ENCODE results near the gene ATP7B.
A peak's percentile ranks its signal among the peaks of the same experiment; 100 is the strongest.

Gene ATP7B

GRCh38 chr13:51925865-51926527 is 85.3 kb downstream of the ATP7B start:
- Histone ChIP-seq H4K91ac (ENCODE audit: low read depth, low read length, poor library complexity) (peak overlapping the region; percentile 82), H2BK15ac (ENCODE audit: low read length) (peak overlapping the region; percentile 4), H2BK12ac (ENCODE audit: low read length) (no peak overlapping the region), H4K8ac (ENCODE audit: low read depth, low read length) (no peak overlapping the region), H3K9ac (ENCODE audit: low read depth, low read length, poor library complexity) (peak overlapping the region; percentile 50), H3K14ac (ENCODE audit: low read length) (peak overlapping the region; percentile 64), H3K27ac (replicated peaks; ENCODE audit: low read length) (no peak overlapping the region), H3K23ac (ENCODE audit: low read depth, low read length, poor library complexity) (no peak overlapping the region), H3K4me3 (ENCODE audit: low read length in 2 of 2) (peak overlapping the region in 1 of 2 donors; percentile 48), H3K4ac (ENCODE audit: low read length) (peak overlapping the region; percentile 85), H3K4me2 (ENCODE audit: insufficient read depth, low read length, poor library complexity, severe bottlenecking) (no peak overlapping the region), H2AK5ac (ENCODE audit: low read depth, low read length) (no peak overlapping the region), H2BK120ac (ENCODE audit: low read depth, low read length) (no peak overlapping the region), H3K18ac (ENCODE audit: low read length) (no peak overlapping the region), H2AFZ (ENCODE audit: low read length) (no peak overlapping the region), H3K9me3 (replicated peaks in 1 of 2; ENCODE audit: control insufficient read depth in 2 of 2, insufficient read depth in 1 of 2, low read depth in 1 of 2, low read length in 2 of 2) (peaks cover 0 to 2% of the 10 kb centered on the region in 2 donors), H3K79me1 (ENCODE audit: low read depth, low read length) (no peaks in the 10 kb centered on the region), H2BK5ac (ENCODE audit: low read length) (no peak overlapping the region), H3K36me3 (replicated peaks in 1 of 2; ENCODE audit: control insufficient read depth in 2 of 2, insufficient read depth in 2 of 2, low read length in 2 of 2) (peaks cover 0 to 3% of the 10 kb centered on the region in 2 donors), H3K4me1 (ENCODE audit: control insufficient read depth in 2 of 2, insufficient read depth in 1 of 2, low read depth in 1 of 2, low read length in 2 of 2) (peaks cover 0 to 2% of the 10 kb centered on the region in 2 donors), H3K27me3 (ENCODE audit: control insufficient read depth in 3 of 3, insufficient read depth in 3 of 3, low read depth in 1 of 3, low read length in 3 of 3) (peaks cover 0 to 3% (median 0%) of the 10 kb centered on the region in 3 experiments)
- WGBS, 2 donors (ENCODE audit: extremely low coverage in 2 of 2, insufficient read length in 2 of 2, insufficient replicate concordance in 1 of 2) = no CpG with 5 or more reads among the region's 5 CpGs
- DNase-seq (ENCODE audit: low spot score) = no peak

GRCh38 chr13:51924756-51925544 is 86.3 kb downstream of the ATP7B start:
- Histone ChIP-seq H3K23ac (ENCODE audit: low read depth, low read length, poor library complexity) (no peak overlapping the region), H3K4ac (ENCODE audit: low read length) (no peak overlapping the region), H2BK5ac (ENCODE audit: low read length) (no peak overlapping the region), H3K4me1 (ENCODE audit: control insufficient read depth in 2 of 2, insufficient read depth in 1 of 2, low read depth in 1 of 2, low read length in 2 of 2) (peaks cover 0 to 2% of the 10 kb centered on the region in 2 donors), H3K4me3 (ENCODE audit: low read length in 2 of 2) (no peak overlapping the region), H2BK120ac (ENCODE audit: low read depth, low read length) (no peak overlapping the region), H3K27me3 (ENCODE audit: control insufficient read depth in 3 of 3, insufficient read depth in 3 of 3, low read depth in 1 of 3, low read length in 3 of 3) (peaks cover 0 to 3% (median 0%) of the 10 kb centered on the region in 3 experiments), H3K36me3 (replicated peaks in 1 of 2; ENCODE audit: control insufficient read depth in 2 of 2, insufficient read depth in 2 of 2, low read length in 2 of 2) (peaks cover 0 to 3% of the 10 kb centered on the region in 2 donors), H2BK15ac (ENCODE audit: low read length) (no peak overlapping the region), H4K91ac (ENCODE audit: low read depth, low read length, poor library complexity) (no peak overlapping the region), H2AK5ac (ENCODE audit: low read depth, low read length) (no peak overlapping the region), H3K9me3 (replicated peaks in 1 of 2; ENCODE audit: control insufficient read depth in 2 of 2, insufficient read depth in 1 of 2, low read depth in 1 of 2, low read length in 2 of 2) (peaks cover 0 to 2% of the 10 kb centered on the region in 2 donors), H3K18ac (ENCODE audit: low read length) (no peak overlapping the region), H3K9ac (ENCODE audit: low read depth, low read length, poor library complexity) (peak overlapping the region; percentile 7), H3K14ac (ENCODE audit: low read length) (no peak overlapping the region), H4K8ac (ENCODE audit: low read depth, low read length) (no peak overlapping the region), H2AFZ (ENCODE audit: low read length) (no peak overlapping the region), H2BK12ac (ENCODE audit: low read length) (no peak overlapping the region), H3K79me1 (ENCODE audit: low read depth, low read length) (no peaks in the 10 kb centered on the region), H3K4me2 (ENCODE audit: insufficient read depth, low read length, poor library complexity, severe bottlenecking) (no peak overlapping the region), H3K27ac (replicated peaks; ENCODE audit: low read length) (no peak overlapping the region)
- no peak for DNase-seq (ENCODE audit: low spot score)
- WGBS, 2 donors (ENCODE audit: extremely low coverage in 2 of 2, insufficient read length in 2 of 2, insufficient replicate concordance in 1 of 2) = no CpG with 5 or more reads among the region's 9 CpGs

GRCh38 chr13:51923983-51924539 is 87.2 kb downstream of the ATP7B start:
- Histone ChIP-seq H3K27me3 (ENCODE audit: control insufficient read depth in 3 of 3, insufficient read depth in 3 of 3, low read depth in 1 of 3, low read length in 3 of 3) (peaks cover 0 to 3% (median 0%) of the 10 kb centered on the region in 3 experiments), H2BK120ac (ENCODE audit: low read depth, low read length) (no peak overlapping the region), H3K36me3 (replicated peaks in 1 of 2; ENCODE audit: control insufficient read depth in 2 of 2, insufficient read depth in 2 of 2, low read length in 2 of 2) (peaks cover 0 to 3% of the 10 kb centered on the region in 2 donors), H4K91ac (ENCODE audit: low read depth, low read length, poor library complexity) (no peak overlapping the region), H2AK5ac (ENCODE audit: low read depth, low read length) (no peak overlapping the region), H4K8ac (ENCODE audit: low read depth, low read length) (no peak overlapping the region), H2BK15ac (ENCODE audit: low read length) (no peak overlapping the region), H3K4me1 (ENCODE audit: control insufficient read depth in 2 of 2, insufficient read depth in 1 of 2, low read depth in 1 of 2, low read length in 2 of 2) (peaks cover 0 to 2% of the 10 kb centered on the region in 2 donors), H2BK12ac (ENCODE audit: low read length) (no peak overlapping the region), H2BK5ac (ENCODE audit: low read length) (no peak overlapping the region), H3K4ac (ENCODE audit: low read length) (no peak overlapping the region), H3K18ac (ENCODE audit: low read length) (no peak overlapping the region), H3K9me3 (replicated peaks in 1 of 2; ENCODE audit: control insufficient read depth in 2 of 2, insufficient read depth in 1 of 2, low read depth in 1 of 2, low read length in 2 of 2) (peaks cover 0 to 2% of the 10 kb centered on the region in 2 donors), H3K14ac (ENCODE audit: low read length) (no peak overlapping the region), H3K4me3 (ENCODE audit: low read length in 2 of 2) (no peak overlapping the region), H3K23ac (ENCODE audit: low read depth, low read length, poor library complexity) (no peak overlapping the region), H3K79me1 (ENCODE audit: low read depth, low read length) (no peaks in the 10 kb centered on the region), H3K9ac (ENCODE audit: low read depth, low read length, poor library complexity) (no peak overlapping the region), H3K27ac (replicated peaks; ENCODE audit: low read length) (no peak overlapping the region), H2AFZ (ENCODE audit: low read length) (no peak overlapping the region), H3K4me2 (ENCODE audit: insufficient read depth, low read length, poor library complexity, severe bottlenecking) (no peak overlapping the region)
- no peak for DNase-seq (ENCODE audit: low spot score)
- no CpG with 5 or more reads among the region's 3 CpGs for WGBS, 2 donors (ENCODE audit: extremely low coverage in 2 of 2, insufficient read length in 2 of 2, insufficient replicate concordance in 1 of 2)

Data from neuronal stem cell (in vitro differentiated cells).